GM23338 (cell line): ENCODE data around the gene DMD. TPM values are rescaled to one million over a fixed set of nuclear protein-coding genes. Genes with fewer than 3 reads are reported as not detected.

ENCODE experiments used
- ATAC-seq: fragments of 200-7000 bp; cut with Tn5 transposase; 3 replicates; pipeline ENCODE4 v1.9.1; 2020
- DNase-seq: peaks from one replicate; pipeline ENCODE4 v3.0.0-alpha.2; 2015; ENCODE audit warnings: low spot score
- H2AFZ ChIP-seq: fragments of 200-600 bp; sonication (generic); 2 replicates; pipeline ENCODE4 v1.8.0; 2016; ENCODE audit warnings: antibody characterized with exemption, mild to moderate bottlenecking, moderate library complexity
- H3F3A ChIP-seq: fragments of 200-600 bp; sonication (generic); replicated peaks from 2 replicates; pipeline ENCODE4 v1.8.0; 2017; ENCODE audit warnings: antibody characterized with exemption, mixed run types, low read depth
- H3K27ac ChIP-seq: fragments of 200-600 bp; sonication (generic); 2 replicates; pipeline ENCODE4 v1.6.1; 2016; ENCODE audit warnings: low read depth
- H3K27me3 ChIP-seq: fragments of 200-600 bp; sonication (generic); 2 replicates; pipeline ENCODE4 v1.8.0; 2016; ENCODE audit warnings: mild to moderate bottlenecking, mixed run types, moderate library complexity; ENCODE audit not compliant: insufficient read depth
- H3K36me3 ChIP-seq: fragments of 200-600 bp; sonication (generic); 2 replicates; pipeline ENCODE4 v1.8.0; 2016; ENCODE audit warnings: mild to moderate bottlenecking; ENCODE audit not compliant: insufficient read depth
- H3K4me1 ChIP-seq: fragments of 200-600 bp; sonication (generic); 2 replicates; pipeline ENCODE4 v1.8.0; 2016; ENCODE audit warnings: mild to moderate bottlenecking, moderate library complexity; ENCODE audit not compliant: insufficient read depth
- H3K4me2 ChIP-seq: fragments of 200-600 bp; sonication (generic); 2 replicates; pipeline ENCODE4 v1.7.1; 2017; ENCODE audit warnings: mixed run types
- H3K4me3 ChIP-seq: fragments of 200-600 bp; sonication (generic); 2 replicates; pipeline ENCODE4 v1.6.1; 2016; ENCODE audit warnings: mixed run types
- H3K79me2 ChIP-seq: fragments of 200-600 bp; sonication (generic); replicated peaks from 2 replicates; pipeline ENCODE4 v1.8.0; 2017; ENCODE audit warnings: mild to moderate bottlenecking; ENCODE audit not compliant: insufficient read depth
- H3K9me2 ChIP-seq: fragments of 200-600 bp; sonication (generic); 2 replicates; pipeline ENCODE4 v1.8.0; 2017; ENCODE audit not compliant: insufficient read depth
- H4K20me1 ChIP-seq: fragments of 200-600 bp; sonication (generic); replicated peaks from 2 replicates; pipeline ENCODE4 v1.8.0; 2017; ENCODE audit warnings: mild to moderate bottlenecking; ENCODE audit not compliant: insufficient read depth
- H3K27ac Mint-ChIP-seq: 2 replicates; pipeline ENCODE4 v1.8.0; 2020; ENCODE audit warnings: inconsistent platforms, mild to moderate bottlenecking, moderate library complexity, mixed read lengths
- H3K27me3 Mint-ChIP-seq: 3 replicates; pipeline ENCODE4 v1.8.0; 2022; ENCODE audit warnings: low read depth, mild to moderate bottlenecking, moderate library complexity, mixed read lengths, inconsistent platforms; ENCODE audit not compliant: insufficient read depth, poor library complexity
- H3K36me3 Mint-ChIP-seq: 3 replicates; pipeline ENCODE4 v1.8.0; 2021; ENCODE audit warnings: low read depth, mild to moderate bottlenecking, inconsistent platforms, moderate library complexity, mixed read lengths
- H3K4me1 Mint-ChIP-seq: 3 replicates; pipeline ENCODE4 v1.8.0; 2020; ENCODE audit warnings: mild to moderate bottlenecking, inconsistent platforms, mixed read lengths
- H3K4me3 Mint-ChIP-seq: 3 replicates; pipeline ENCODE4 v1.8.0; 2021; ENCODE audit warnings: moderate library complexity, mild to moderate bottlenecking, inconsistent platforms, mixed read lengths
- H3K9me3 Mint-ChIP-seq: 3 replicates; pipeline ENCODE4 v1.8.0; 2020; ENCODE audit warnings: moderate library complexity, mild to moderate bottlenecking, inconsistent platforms, mixed read lengths
- CREB1 ChIP-seq: fragments of 250-450 bp; sonication (Bioruptor Pico); IDR thresholded peaks from 2 replicates; pipeline ENCODE4 v1.5.0; 2020; ENCODE audit warnings: low read depth, mild to moderate bottlenecking, moderate library complexity
- ETS1 ChIP-seq: IDR thresholded peaks from 2 replicates; pipeline ENCODE4 v1.6.1; 2016; ENCODE audit warnings: antibody characterized with exemption
- EZH2 ChIP-seq: fragments of 200-600 bp; sonication (generic); IDR thresholded peaks from one replicate; pipeline ENCODE4 v1.8.0; 2017; ENCODE audit warnings: antibody characterized with exemption, mild to moderate bottlenecking, low read depth; ENCODE audit not compliant: unreplicated experiment
- EZH2phosphoT487 ChIP-seq: fragments of 200-600 bp; sonication (generic); IDR thresholded peaks from one replicate; pipeline ENCODE4 v1.8.1; 2018; ENCODE audit warnings: antibody characterized with exemption; ENCODE audit not compliant: unreplicated experiment
- JUNB ChIP-seq: IDR thresholded peaks from one replicate; pipeline ENCODE4 v1.6.1; 2016; ENCODE audit warnings: antibody characterized with exemption; ENCODE audit not compliant: unreplicated experiment
- NANOG ChIP-seq: IDR thresholded peaks from 2 replicates; pipeline ENCODE4 v1.6.1; 2016; ENCODE audit warnings: antibody characterized with exemption, borderline replicate concordance
- POLR2AphosphoS5 ChIP-seq: IDR thresholded peaks from 2 replicates; pipeline ENCODE4 v1.6.1; 2016; ENCODE audit warnings: antibody characterized with exemption, low read depth
- REST ChIP-seq: IDR thresholded peaks from one replicate; pipeline ENCODE4 v1.6.1; 2018; ENCODE audit warnings: antibody characterized with exemption; ENCODE audit not compliant: unreplicated experiment
- STAT1 ChIP-seq: IDR thresholded peaks from one replicate; pipeline ENCODE4 v1.6.1; 2016; ENCODE audit warnings: antibody characterized with exemption; ENCODE audit not compliant: unreplicated experiment
- ZNF114 ChIP-seq: fragments of 250-450 bp; sonication (Bioruptor Pico); IDR thresholded peaks from 2 replicates; pipeline ENCODE4 v1.5.0; 2020; ENCODE audit warnings: mild to moderate bottlenecking, moderate library complexity
- ZNF331 ChIP-seq: fragments of 250-450 bp; sonication (Bioruptor Pico); IDR thresholded peaks from 2 replicates; pipeline ENCODE4 v1.5.0; 2020; ENCODE audit warnings: low read depth, mild to moderate bottlenecking, moderate library complexity
- polyA plus RNA-seq: library from polyadenylated mRNA; unstranded; fragments of >200 nt; fragmentation: Nextera tagmentation; extraction: Ambion mirVana; gene quantifications from 2 replicates; pipeline ENCODE4 v1.2.1, GENCODE V29; 2016
- total RNA-seq: library from RNA; depleted of rRNA; stranded (reverse); fragments of >200 nt; shearing (Covaris generic); gene quantifications from 2 replicates; pipeline ENCODE4 v1.2.3, GENCODE V29; 2014
- TF ChIP-seq, protein P1 (sequence below), 2 experiments: fragments of 200-600 bp in 1 of 2; sonication (generic) in 1 of 2; conservative IDR thresholded peaks; 2 replicates each; pipeline versions ENCODE4 v1.5.1 to v1.6.1; 2016 to 2017; ENCODE audit warnings: antibody characterized with exemption in 2 of 2, low read depth in 2 of 2, mild to moderate bottlenecking in 2 of 2, moderate library complexity in 1 of 2
- TF ChIP-seq, protein P2 (sequence below): fragments of 250-450 bp; sonication (Bioruptor Pico); IDR thresholded peaks from 2 replicates; pipeline ENCODE4 v1.5.0; 2020; ENCODE audit warnings: mild to moderate bottlenecking, moderate library complexity

Gene DMD
- total and polyA plus RNA-seq, 2 experiments from 2014 or later = 4.5 to 7.6 TPM

GRCh38 chrX:31480696-31481095 lies 1730.7 kb downstream of the DMD start:
- Histone ChIP-seq H3K4me2 (no peak overlapping the region), H3F3A (no peaks in the 10 kb centered on the region), H3K27ac (no peak overlapping the region), H3K27me3 (no peaks in the 10 kb centered on the region), H3K4me3 (no peak overlapping the region), H2AFZ (no peak overlapping the region), H3K9me2 (no peaks in the 10 kb centered on the region), H4K20me1 (no peaks in the 10 kb centered on the region), H3K4me1 (no peaks in the 10 kb centered on the region), H3K79me2 (no peaks in the 10 kb centered on the region), H3K36me3 (no peaks in the 10 kb centered on the region)
- Mint-ChIP-seq H3K4me3 (no peak overlapping the region), H3K9me3 (no peaks in the 10 kb centered on the region), H3K4me1 (no peaks in the 10 kb centered on the region), H3K27ac (no peak overlapping the region), H3K27me3 (no peaks in the 10 kb centered on the region), H3K36me3 (no peaks in the 10 kb centered on the region)
- TF ChIP-seq, protein P1, sequence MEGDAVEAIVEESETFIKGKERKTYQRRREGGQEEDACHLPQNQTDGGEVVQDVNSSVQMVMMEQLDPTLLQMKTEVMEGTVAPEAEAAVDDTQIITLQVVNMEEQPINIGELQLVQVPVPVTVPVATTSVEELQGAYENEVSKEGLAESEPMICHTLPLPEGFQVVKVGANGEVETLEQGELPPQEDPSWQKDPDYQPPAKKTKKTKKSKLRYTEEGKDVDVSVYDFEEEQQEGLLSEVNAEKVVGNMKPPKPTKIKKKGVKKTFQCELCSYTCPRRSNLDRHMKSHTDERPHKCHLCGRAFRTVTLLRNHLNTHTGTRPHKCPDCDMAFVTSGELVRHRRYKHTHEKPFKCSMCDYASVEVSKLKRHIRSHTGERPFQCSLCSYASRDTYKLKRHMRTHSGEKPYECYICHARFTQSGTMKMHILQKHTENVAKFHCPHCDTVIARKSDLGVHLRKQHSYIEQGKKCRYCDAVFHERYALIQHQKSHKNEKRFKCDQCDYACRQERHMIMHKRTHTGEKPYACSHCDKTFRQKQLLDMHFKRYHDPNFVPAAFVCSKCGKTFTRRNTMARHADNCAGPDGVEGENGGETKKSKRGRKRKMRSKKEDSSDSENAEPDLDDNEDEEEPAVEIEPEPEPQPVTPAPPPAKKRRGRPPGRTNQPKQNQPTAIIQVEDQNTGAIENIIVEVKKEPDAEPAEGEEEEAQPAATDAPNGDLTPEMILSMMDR (conservative IDR thresholded peaks at IDR 0.05; ENCODE audit: low read depth in 2 of 2) = no peak
- TF ChIP-seq NANOG = no peak
- no peak for TF ChIP-seq ZNF114
- TF ChIP-seq EZH2 = no peak
- TF ChIP-seq, protein P2, sequence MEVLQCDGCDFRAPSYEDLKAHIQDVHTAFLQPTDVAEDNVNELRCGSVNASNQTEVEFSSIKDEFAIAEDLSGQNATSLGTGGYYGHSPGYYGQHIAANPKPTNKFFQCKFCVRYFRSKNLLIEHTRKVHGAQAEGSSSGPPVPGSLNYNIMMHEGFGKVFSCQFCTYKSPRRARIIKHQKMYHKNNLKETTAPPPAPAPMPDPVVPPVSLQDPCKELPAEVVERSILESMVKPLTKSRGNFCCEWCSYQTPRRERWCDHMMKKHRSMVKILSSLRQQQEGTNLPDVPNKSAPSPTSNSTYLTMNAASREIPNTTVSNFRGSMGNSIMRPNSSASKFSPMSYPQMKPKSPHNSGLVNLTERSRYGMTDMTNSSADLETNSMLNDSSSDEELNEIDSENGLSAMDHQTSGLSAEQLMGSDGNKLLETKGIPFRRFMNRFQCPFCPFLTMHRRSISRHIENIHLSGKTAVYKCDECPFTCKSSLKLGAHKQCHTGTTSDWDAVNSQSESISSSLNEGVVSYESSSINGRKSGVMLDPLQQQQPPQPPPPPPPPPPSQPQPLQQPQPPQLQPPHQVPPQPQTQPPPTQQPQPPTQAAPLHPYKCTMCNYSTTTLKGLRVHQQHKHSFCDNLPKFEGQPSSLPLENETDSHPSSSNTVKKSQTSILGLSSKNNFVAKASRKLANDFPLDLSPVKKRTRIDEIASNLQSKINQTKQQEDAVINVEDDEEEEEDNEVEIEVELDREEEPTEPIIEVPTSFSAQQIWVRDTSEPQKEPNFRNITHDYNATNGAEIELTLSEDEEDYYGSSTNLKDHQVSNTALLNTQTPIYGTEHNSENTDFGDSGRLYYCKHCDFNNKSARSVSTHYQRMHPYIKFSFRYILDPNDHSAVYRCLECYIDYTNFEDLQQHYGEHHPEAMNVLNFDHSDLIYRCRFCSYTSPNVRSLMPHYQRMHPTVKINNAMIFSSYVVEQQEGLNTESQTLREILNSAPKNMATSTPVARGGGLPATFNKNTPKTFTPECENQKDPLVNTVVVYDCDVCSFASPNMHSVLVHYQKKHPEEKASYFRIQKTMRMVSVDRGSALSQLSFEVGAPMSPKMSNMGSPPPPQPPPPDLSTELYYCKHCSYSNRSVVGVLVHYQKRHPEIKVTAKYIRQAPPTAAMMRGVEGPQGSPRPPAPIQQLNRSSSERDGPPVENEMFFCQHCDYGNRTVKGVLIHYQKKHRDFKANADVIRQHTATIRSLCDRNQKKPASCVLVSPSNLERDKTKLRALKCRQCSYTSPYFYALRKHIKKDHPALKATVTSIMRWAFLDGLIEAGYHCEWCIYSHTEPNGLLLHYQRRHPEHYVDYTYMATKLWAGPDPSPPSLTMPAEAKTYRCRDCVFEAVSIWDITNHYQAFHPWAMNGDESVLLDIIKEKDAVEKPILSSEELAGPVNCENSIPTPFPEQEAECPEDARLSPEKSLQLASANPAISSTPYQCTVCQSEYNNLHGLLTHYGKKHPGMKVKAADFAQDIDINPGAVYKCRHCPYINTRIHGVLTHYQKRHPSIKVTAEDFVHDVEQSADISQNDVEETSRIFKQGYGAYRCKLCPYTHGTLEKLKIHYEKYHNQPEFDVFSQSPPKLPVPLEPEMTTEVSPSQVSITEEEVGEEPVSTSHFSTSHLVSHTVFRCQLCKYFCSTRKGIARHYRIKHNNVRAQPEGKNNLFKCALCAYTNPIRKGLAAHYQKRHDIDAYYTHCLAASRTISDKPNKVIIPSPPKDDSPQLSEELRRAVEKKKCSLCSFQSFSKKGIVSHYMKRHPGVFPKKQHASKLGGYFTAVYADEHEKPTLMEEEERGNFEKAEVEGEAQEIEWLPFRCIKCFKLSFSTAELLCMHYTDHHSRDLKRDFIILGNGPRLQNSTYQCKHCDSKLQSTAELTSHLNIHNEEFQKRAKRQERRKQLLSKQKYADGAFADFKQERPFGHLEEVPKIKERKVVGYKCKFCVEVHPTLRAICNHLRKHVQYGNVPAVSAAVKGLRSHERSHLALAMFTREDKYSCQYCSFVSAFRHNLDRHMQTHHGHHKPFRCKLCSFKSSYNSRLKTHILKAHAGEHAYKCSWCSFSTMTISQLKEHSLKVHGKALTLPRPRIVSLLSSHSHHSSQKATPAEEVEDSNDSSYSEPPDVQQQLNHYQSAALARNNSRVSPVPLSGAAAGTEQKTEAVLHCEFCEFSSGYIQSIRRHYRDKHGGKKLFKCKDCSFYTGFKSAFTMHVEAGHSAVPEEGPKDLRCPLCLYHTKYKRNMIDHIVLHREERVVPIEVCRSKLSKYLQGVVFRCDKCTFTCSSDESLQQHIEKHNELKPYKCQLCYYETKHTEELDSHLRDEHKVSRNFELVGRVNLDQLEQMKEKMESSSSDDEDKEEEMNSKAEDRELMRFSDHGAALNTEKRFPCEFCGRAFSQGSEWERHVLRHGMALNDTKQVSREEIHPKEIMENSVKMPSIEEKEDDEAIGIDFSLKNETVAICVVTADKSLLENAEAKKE (CRISPR knock-in tag) = no peak
- no peak for TF ChIP-seq ETS1
- TF ChIP-seq STAT1 = no peak
- TF ChIP-seq CREB1 (CRISPR knock-in tag) = no peak
- TF ChIP-seq EZH2phosphoT487 = no peak
- no peak for TF ChIP-seq JUNB
- TF ChIP-seq POLR2AphosphoS5 = no peak
- TF ChIP-seq REST = no peak
- no peak for TF ChIP-seq ZNF331 (CRISPR knock-in tag)
- no peak for ATAC-seq
- DNase-seq = no peak
